Cardiac muscle cell (in vitro differentiated cells and primary cell): ENCODE measurements around the gene HMGCL. TPM values are rescaled to one million over a fixed set of nuclear protein-coding genes. Genes with fewer than 3 reads are reported as not detected.
A peak's percentile ranks its signal among the peaks of the same experiment; 100 is the strongest.

Source experiments
- DNase-seq, 2 donors: peaks; one replicate each; pipeline versions ENCODE4 v3.0.0 to v3.0.0-alpha.2; 2010 to 2017; ENCODE audit warnings: low read depth in 1 of 2, low spot score in 1 of 2
- H3K27ac ChIP-seq: fragments of 200-600 bp; sonication (generic); 2 replicates; pipeline ENCODE4 v1.5.1; 2016
- H3K27me3 ChIP-seq: fragments of 200-600 bp; sonication (generic); 2 replicates; pipeline ENCODE4 v1.6.0; 2016; ENCODE audit warnings: control low read depth
- H3K36me3 ChIP-seq: fragments of 200-600 bp; sonication (generic); 2 replicates; pipeline ENCODE4 v1.5.1; 2016; ENCODE audit warnings: control low read depth
- H3K4me1 ChIP-seq: fragments of 200-600 bp; sonication (generic); 2 replicates; pipeline ENCODE4 v1.8.1; 2017; ENCODE audit warnings: low read depth, mild to moderate bottlenecking, mixed run types
- H3K4me3 ChIP-seq: fragments of 200-600 bp; sonication (generic); 2 replicates; pipeline ENCODE4 v1.5.1; 2016; ENCODE audit warnings: mild to moderate bottlenecking
- H3K9me3 ChIP-seq: fragments of 200-600 bp; sonication (generic); 2 replicates; pipeline ENCODE4 v1.5.1; 2017; ENCODE audit warnings: low read depth, mild to moderate bottlenecking, control low read depth
- CTCF ChIP-seq: IDR thresholded peaks from 2 replicates; pipeline ENCODE4 v1.5.1; 2012; ENCODE audit warnings: low read depth, mild to moderate bottlenecking, low read length
- polyA plus RNA-seq: library from polyadenylated mRNA; unstranded; fragments of >200 nt; fragmentation: Nextera tagmentation; extraction: Ambion mirVana; gene quantifications from 2 replicates; pipeline ENCODE4 v1.2.1, GENCODE V29; 2016
- total RNA-seq: library from RNA; depleted of rRNA; stranded (reverse); fragments of >200 nt; gene quantifications from 2 replicates; pipeline ENCODE4 v1.2.3, GENCODE V29; 2016

The HMGCL gene
- total and polyA plus RNA-seq, 2 experiments from 2014 or later = 45.3 to 68.8 TPM

GRCh38 chr1:23774174-23774880 is 50.9 kb downstream of the HMGCL start:
- Histone ChIP-seq H3K27me3 (no peaks in the 10 kb centered on the region), H3K9me3 (no peaks in the 10 kb centered on the region), H3K4me3 (no peak overlapping the region)

GRCh38 chr1:23772854-23773242 is 52.4 kb downstream of the HMGCL start:
- no peak for TF ChIP-seq CTCF
- no peak overlapping the region for H3K4me3 ChIP-seq
- DNase-seq = no peak
- H3K27me3 ChIP-seq = no peaks in the 10 kb centered on the region
- H3K36me3 ChIP-seq = no peaks in the 10 kb centered on the region
- H3K4me1 ChIP-seq = peaks cover 22% of the 10 kb centered on the region
- H3K27ac ChIP-seq = no peak overlapping the region
- no peaks in the 10 kb centered on the region for H3K9me3 ChIP-seq

More at GRCh38 chr1:23774174-23774880, 50.9 kb downstream of the HMGCL start:
- H3K4me1 ChIP-seq = peaks cover 13% of the 10 kb centered on the region
- H3K36me3 ChIP-seq = no peaks in the 10 kb centered on the region
- DNase-seq = no peak
- no peak for TF ChIP-seq CTCF
- peak overlapping the region; percentile 36 for H3K27ac ChIP-seq

DNA sequence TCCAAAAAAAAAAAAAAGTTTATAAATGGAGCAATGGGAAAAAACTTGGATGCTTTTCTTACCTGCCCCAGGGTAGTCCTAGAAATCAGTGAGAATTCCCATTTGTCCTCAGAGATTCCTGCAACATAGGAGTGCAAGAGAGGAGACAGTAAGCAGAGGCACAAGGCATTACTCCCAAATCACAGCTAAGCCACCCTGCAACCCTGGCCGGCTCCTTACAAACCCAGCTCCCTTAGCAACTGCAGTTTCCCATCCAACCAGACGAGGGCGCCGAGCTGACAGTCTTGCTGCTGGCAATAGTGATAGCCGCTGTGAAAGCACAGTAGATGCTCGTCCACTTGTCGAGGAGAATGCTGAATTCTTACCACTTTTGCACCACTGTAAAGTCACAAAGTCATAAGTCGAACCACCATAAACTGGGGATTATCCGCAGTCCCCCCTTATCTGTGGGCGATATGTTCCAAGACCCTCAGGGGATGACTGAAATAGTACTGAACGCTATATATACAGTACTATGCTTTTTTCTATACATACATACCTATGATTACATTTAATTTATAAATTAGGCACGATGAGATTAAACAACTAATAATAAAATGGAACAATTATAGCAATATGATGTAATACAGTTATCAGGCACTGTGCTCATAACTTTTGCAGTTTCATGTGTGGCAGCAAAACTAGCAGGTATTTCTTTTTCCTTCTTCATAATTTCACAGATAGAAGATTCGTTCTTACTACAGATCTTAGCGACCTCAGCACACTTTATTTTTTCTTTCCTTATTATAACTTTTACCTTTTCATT is 53.0 kb downstream of the HMGCL start:
- peak; percentile 88 for DNase-seq
- Histone ChIP-seq H3K27me3 (no peaks in the 10 kb centered on the region), H3K27ac (no peak overlapping the region), H3K9me3 (no peaks in the 10 kb centered on the region), H3K4me1 (peaks cover 18% of the 10 kb centered on the region), H3K4me3 (no peak overlapping the region), H3K36me3 (no peaks in the 10 kb centered on the region)
- peak; percentile 99 for TF ChIP-seq CTCF

- TF ChIP-seq CTCF = no peak
- Histone ChIP-seq H3K4me3 (no peak overlapping the region), H3K27ac (peak overlapping the region; percentile 78), H3K36me3 (peaks cover 4% of the 10 kb centered on the region), H3K27me3 (no peaks in the 10 kb centered on the region), H3K9me3 (no peaks in the 10 kb centered on the region), H3K4me1 (peaks cover 15% of the 10 kb centered on the region)
- DNase-seq = peak in 1 of 2 donors; percentile 71
Measured at GRCh38 chr1:23768733-23769132, 56.5 kb downstream of the HMGCL start.

DNA sequence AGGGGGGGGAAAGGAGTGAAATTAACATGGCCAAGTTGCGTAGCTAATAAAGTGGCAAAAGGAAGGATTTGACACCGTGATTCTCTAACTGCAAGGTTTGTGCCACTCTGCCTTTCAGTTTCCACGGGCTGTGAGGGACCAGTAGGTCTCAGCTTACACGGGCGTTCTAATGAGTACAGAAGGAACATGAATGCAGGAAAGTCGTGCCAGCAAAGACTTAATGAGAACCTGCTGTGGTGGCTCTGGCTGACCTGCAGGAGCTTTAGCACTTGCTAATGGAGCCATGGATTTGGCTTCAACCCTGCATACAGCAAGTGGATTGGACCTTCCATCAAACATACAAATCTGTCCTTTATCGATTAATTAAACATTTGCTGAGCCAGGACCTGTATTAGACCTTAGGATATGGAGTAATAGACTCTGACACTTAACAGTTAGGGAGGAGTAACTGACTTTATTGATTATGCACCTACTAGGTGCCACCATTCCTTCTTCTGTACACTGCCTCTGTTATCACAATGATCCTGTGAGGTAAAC is 62.1 kb downstream of the HMGCL start:
- peaks cover 27% of the 10 kb centered on the region for H3K36me3 ChIP-seq
- no peak for TF ChIP-seq CTCF
- H3K27me3 ChIP-seq = no peaks in the 10 kb centered on the region
- no peak overlapping the region for H3K4me3 ChIP-seq
- peaks cover 11% of the 10 kb centered on the region for H3K4me1 ChIP-seq
- DNase-seq = no peak
- H3K27ac ChIP-seq = no peak overlapping the region
- H3K9me3 ChIP-seq = no peaks in the 10 kb centered on the region
